SU-DHL-6 (cell line): ENCODE measurements around the gene OMP.

Experiments used
- EZH2phosphoT487 ChIP-seq: fragments of 200-600 bp; sonication (generic), shearing (Covaris generic); conservative IDR thresholded peaks from 2 replicates; pipeline ENCODE4 v1.6.1; 2018; ENCODE audit warnings: mild to moderate bottlenecking, antibody characterized with exemption, low read length, moderate library complexity, mixed read lengths
- TF ChIP-seq, protein P1 (sequence below): fragments of 200-600 bp; sonication (generic); IDR thresholded peaks from one replicate; pipeline ENCODE4 v1.5.1; 2017; ENCODE audit warnings: antibody characterized with exemption, mild to moderate bottlenecking, low read length, moderate library complexity; ENCODE audit not compliant: insufficient read depth, poor library complexity, severe bottlenecking

DNA sequence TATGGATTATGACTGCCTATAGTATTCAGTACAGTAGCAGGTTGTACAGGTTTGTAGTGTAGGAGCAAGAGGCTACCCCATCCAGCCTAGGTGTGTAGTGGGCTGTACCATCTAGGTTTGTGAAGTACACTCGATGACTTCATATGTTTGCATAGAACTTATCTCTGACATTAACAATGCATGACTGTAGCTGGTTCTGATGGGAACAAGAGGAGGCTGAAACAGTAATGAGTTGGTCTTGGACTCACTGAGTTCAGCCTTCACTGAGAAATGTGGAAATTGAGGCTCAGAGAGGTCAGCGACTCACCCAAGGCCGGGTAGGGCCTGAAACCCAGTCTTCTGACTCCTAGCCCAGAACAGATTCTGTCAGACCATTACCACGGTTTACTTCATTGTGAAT, 38.4 kb downstream of the OMP start:
- TF ChIP-seq, protein P1, sequence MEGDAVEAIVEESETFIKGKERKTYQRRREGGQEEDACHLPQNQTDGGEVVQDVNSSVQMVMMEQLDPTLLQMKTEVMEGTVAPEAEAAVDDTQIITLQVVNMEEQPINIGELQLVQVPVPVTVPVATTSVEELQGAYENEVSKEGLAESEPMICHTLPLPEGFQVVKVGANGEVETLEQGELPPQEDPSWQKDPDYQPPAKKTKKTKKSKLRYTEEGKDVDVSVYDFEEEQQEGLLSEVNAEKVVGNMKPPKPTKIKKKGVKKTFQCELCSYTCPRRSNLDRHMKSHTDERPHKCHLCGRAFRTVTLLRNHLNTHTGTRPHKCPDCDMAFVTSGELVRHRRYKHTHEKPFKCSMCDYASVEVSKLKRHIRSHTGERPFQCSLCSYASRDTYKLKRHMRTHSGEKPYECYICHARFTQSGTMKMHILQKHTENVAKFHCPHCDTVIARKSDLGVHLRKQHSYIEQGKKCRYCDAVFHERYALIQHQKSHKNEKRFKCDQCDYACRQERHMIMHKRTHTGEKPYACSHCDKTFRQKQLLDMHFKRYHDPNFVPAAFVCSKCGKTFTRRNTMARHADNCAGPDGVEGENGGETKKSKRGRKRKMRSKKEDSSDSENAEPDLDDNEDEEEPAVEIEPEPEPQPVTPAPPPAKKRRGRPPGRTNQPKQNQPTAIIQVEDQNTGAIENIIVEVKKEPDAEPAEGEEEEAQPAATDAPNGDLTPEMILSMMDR, result no peak
- TF ChIP-seq EZH2phosphoT487, result no peak
